HG02870 (cell line): ENCODE results near the gene SNX32.
"Not testable (repeated sequence)": the region's sequence is repeated elsewhere in the genome, so short reads cannot be mapped to it uniquely, and the experiment has no call there.

Experiments
- ATAC-seq: cut with Tn5 transposase; IDR thresholded peaks from one replicate; pipeline ENCODE4 v1.9.1; 2021; ENCODE audit warnings: mild to moderate bottlenecking, moderate library complexity; ENCODE audit not compliant: unreplicated experiment

Gene SNX32

GRCh38 chr11:65883058-65883761 is 49.4 kb downstream of the SNX32 start:
- ATAC-seq: no peak

- no peak for ATAC-seq
These were observed 50.3 kb downstream of the SNX32 start for GRCh38 chr11:65883786-65884715.

- ATAC-seq: no peak
These were observed 50.9 kb downstream of the SNX32 start for GRCh38 chr11:65884716-65885092.

- ATAC-seq: no peak
These were observed 51.5 kb downstream of the SNX32 start for GRCh38 chr11:65885231-65885630.

- ATAC-seq: no peak
These were observed 52.2 kb downstream of the SNX32 start for GRCh38 chr11:65885808-65886536.

GRCh38 chr11:65886826-65887722 is 53.3 kb downstream of the SNX32 start:
- ATAC-seq: no peak

GRCh38 chr11:65887723-65888162 is 54.0 kb downstream of the SNX32 start:
- ATAC-seq: no peak

- ATAC-seq: peak; percentile 41
These were observed 54.5 kb downstream of the SNX32 start, which contains the start of gene FIBP for GRCh38 chr11:65888163-65888814. FIBP (minus strand) TSS chr11:65888471; CDS start chr11:65888418, 53 bp downstream.

GRCh38 chr11:65890324-65891218 is 56.8 kb downstream of the SNX32 start, which contains the start of gene CCDC85B:
CCDC85B (plus strand) TSS chr11:65890673; CDS start chr11:65890784, 111 bp downstream.
- ATAC-seq: peak; percentile 51

- ATAC-seq: no peak
These were observed 57.7 kb downstream of the SNX32 start for GRCh38 chr11:65891219-65892136.

- ATAC-seq: not testable (repeated sequence)
These were observed 58.4 kb downstream of the SNX32 start for GRCh38 chr11:65892137-65892540.

GRCh38 chr11:65892661-65893317 is 59.0 kb downstream of the SNX32 start:
- no peak for ATAC-seq

GRCh38 chr11:65894034-65894591 is 60.4 kb downstream of the SNX32 start:
- no peak for ATAC-seq

- no peak for ATAC-seq
These were observed 61.8 kb downstream of the SNX32 start for GRCh38 chr11:65895482-65895981.

- ATAC-seq: no peak
These were observed 62.6 kb downstream of the SNX32 start for GRCh38 chr11:65896034-65896999.
